ENCODE measurements around the gene SMIM41.

GRCh38 chr12:52085682-52086180, 6.2 kb downstream of the SMIM41 start:
- no peak for TF ChIP-seq GATA2 (IDR thresholded peaks at IDR 0.05; ENCODE audit: low read depth, low read length)
- no peak for TF ChIP-seq GATA3 (IDR thresholded peaks at IDR 0.05; ENCODE audit: low read depth, low read length)
